OCI-LY7 (cell line): ENCODE results near the gene ATG10. TPM values are rescaled to one million over a fixed set of nuclear protein-coding genes. Genes with fewer than 3 reads are reported as not detected.

ENCODE experiments used
- BruUV-seq: library from RNA; stranded (reverse); fragments of 400-500 nt; replicated peaks from 2 replicates; lab custom pipeline; 2021; lab: Mats Ljungman, UMichigan
- CTCF ChIA-PET: fragments of 300-600 bp; sonication (Branson Sonifier 250); formaldehyde crosslinking; loops from one replicate; lab custom pipeline; 2022; ENCODE audit warnings: antibody characterized with exemption; ENCODE audit not compliant: unreplicated experiment; lab: Charles Lee
- POLR2A ChIA-PET: fragments of 300-600 bp; sonication (Branson Sonifier 250); formaldehyde crosslinking; loops from one replicate; lab custom pipeline; 2022; ENCODE audit warnings: antibody characterized with exemption; lab: Charles Lee
- DNase-seq: peaks from one replicate; pipeline ENCODE4 v3.0.0-alpha.2; 2015; ENCODE audit warnings: low spot score
- H2AFZ ChIP-seq: fragments of 200-600 bp; sonication (generic), shearing (Covaris generic); 2 replicates; pipeline ENCODE4 v1.6.1; 2014; ENCODE audit warnings: mild to moderate bottlenecking, antibody characterized with exemption, low read length, moderate library complexity
- H3K27ac ChIP-seq: fragments of 200-600 bp; sonication (generic); 2 replicates; pipeline ENCODE4 v1.5.1; 2014; ENCODE audit warnings: mixed run types, low read depth, mild to moderate bottlenecking, moderate library complexity, low read length, inconsistent platforms; ENCODE audit not compliant: poor library complexity, severe bottlenecking
- H3K36me3 ChIP-seq: fragments of 200-600 bp; sonication (generic); 2 replicates; pipeline ENCODE4 v1.6.1; 2014; ENCODE audit warnings: mild to moderate bottlenecking, antibody characterized with exemption, low read length, moderate library complexity, mixed read lengths; ENCODE audit not compliant: insufficient read depth
- H3K4me1 ChIP-seq: fragments of 200-600 bp; sonication (generic); 2 replicates; pipeline ENCODE4 v1.5.1; 2014; ENCODE audit warnings: mild to moderate bottlenecking, low read length; ENCODE audit not compliant: insufficient read depth, poor library complexity, severe bottlenecking
- H3K4me2 ChIP-seq: fragments of 200-600 bp; sonication (generic); 2 replicates; pipeline ENCODE4 v1.6.1; 2014; ENCODE audit warnings: mild to moderate bottlenecking, low read length
- H3K4me3 ChIP-seq: fragments of 200-600 bp; sonication (generic); 2 replicates; pipeline ENCODE4 v1.5.1; 2014; ENCODE audit warnings: mild to moderate bottlenecking, low read depth, low read length; ENCODE audit not compliant: poor library complexity, severe bottlenecking
- H3K79me2 ChIP-seq: fragments of 200-600 bp; sonication (generic); 2 replicates; pipeline ENCODE4 v1.6.1; 2016; ENCODE audit warnings: low read depth, mild to moderate bottlenecking, low read length, moderate library complexity, mixed read lengths; ENCODE audit not compliant: insufficient read depth
- H3K9me2 ChIP-seq: fragments of 200-600 bp; sonication (generic); 2 replicates; pipeline ENCODE4 v1.6.1; 2016; ENCODE audit warnings: mild to moderate bottlenecking, low read length, mixed read lengths; ENCODE audit not compliant: insufficient read depth
- H3K9me3 ChIP-seq: fragments of 200-600 bp; sonication (generic); 2 replicates; pipeline ENCODE4 v1.6.1; 2014; ENCODE audit warnings: mild to moderate bottlenecking, mixed run types, low read length, mixed read lengths
- H4K20me1 ChIP-seq: fragments of 200-600 bp; sonication (generic); 2 replicates; pipeline ENCODE4 v1.6.1; 2014; ENCODE audit warnings: mild to moderate bottlenecking, antibody characterized with exemption, low read length, moderate library complexity, mixed read lengths; ENCODE audit not compliant: insufficient read depth
- EZH2phosphoT487 ChIP-seq: fragments of 200-600 bp; sonication (generic); IDR thresholded peaks from 2 replicates; pipeline ENCODE4 v1.6.1; 2018; ENCODE audit warnings: low read depth, borderline replicate concordance, mild to moderate bottlenecking, mixed run types, antibody characterized with exemption, low read length, moderate library complexity, mixed read lengths
- intact Hi-C: fragments of 100-400 bp; cut with micrococcal nuclease; formaldehyde crosslinking; loops from one replicate; pipeline ENCODE4 v1.10.0; 2022; ENCODE audit not compliant: unreplicated experiment
- total RNA-seq, 2 experiments: library from RNA; depleted of rRNA in 1 of 2; stranded (reverse); fragments of >200 nt in 1 of 2; shearing (Covaris generic) in 1 of 2; gene quantifications; 2 replicates each; pipeline ENCODE4 v1.2.3, GENCODE V29; 2014 to 2022
- TF ChIP-seq, protein P1 (sequence below): fragments of 200-600 bp; sonication (generic); conservative IDR thresholded peaks from 2 replicates; pipeline ENCODE4 v1.5.1; 2014; ENCODE audit warnings: mild to moderate bottlenecking, antibody characterized with exemption, low read length, moderate library complexity, mixed read lengths

ATG10 gene
- total RNA-seq, 2 experiments from 2014 or later = 5.4 to 14.8 TPM

GRCh38 chr5:82142217-82142841 is 170.5 kb downstream of the ATG10 start:
- TF ChIP-seq, protein P1, sequence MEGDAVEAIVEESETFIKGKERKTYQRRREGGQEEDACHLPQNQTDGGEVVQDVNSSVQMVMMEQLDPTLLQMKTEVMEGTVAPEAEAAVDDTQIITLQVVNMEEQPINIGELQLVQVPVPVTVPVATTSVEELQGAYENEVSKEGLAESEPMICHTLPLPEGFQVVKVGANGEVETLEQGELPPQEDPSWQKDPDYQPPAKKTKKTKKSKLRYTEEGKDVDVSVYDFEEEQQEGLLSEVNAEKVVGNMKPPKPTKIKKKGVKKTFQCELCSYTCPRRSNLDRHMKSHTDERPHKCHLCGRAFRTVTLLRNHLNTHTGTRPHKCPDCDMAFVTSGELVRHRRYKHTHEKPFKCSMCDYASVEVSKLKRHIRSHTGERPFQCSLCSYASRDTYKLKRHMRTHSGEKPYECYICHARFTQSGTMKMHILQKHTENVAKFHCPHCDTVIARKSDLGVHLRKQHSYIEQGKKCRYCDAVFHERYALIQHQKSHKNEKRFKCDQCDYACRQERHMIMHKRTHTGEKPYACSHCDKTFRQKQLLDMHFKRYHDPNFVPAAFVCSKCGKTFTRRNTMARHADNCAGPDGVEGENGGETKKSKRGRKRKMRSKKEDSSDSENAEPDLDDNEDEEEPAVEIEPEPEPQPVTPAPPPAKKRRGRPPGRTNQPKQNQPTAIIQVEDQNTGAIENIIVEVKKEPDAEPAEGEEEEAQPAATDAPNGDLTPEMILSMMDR = no peak
- TF ChIP-seq EZH2phosphoT487 = no peak
- DNase-seq = no peak
- Histone ChIP-seq H3K9me3 (no peaks in the 10 kb centered on the region), H3K79me2 (no peaks in the 10 kb centered on the region), H4K20me1 (no peaks in the 10 kb centered on the region), H3K27ac (no peak overlapping the region), H3K4me3 (no peak overlapping the region), H3K4me2 (no peak overlapping the region), H3K9me2 (no peaks in the 10 kb centered on the region), H3K36me3 (no peaks in the 10 kb centered on the region), H3K4me1 (no peaks in the 10 kb centered on the region), H2AFZ (no peak overlapping the region)
- CTCF ChIA-PET = no interaction called here
- intact Hi-C loops = no loop called here
- no TSS peak for BruUV-seq
- POLR2A ChIA-PET = interaction anchor here (1.5 kb wide), 1 partner anchor 9 kb away, joined by 3 read pairs; no protein-coding TSS in a partner anchor

GRCh38 chr5:82142928-82143577 is 171.2 kb downstream of the ATG10 start:
- Histone ChIP-seq H2AFZ (no peak overlapping the region), H3K4me3 (no peak overlapping the region), H3K9me2 (no peaks in the 10 kb centered on the region), H3K79me2 (no peaks in the 10 kb centered on the region), H4K20me1 (no peaks in the 10 kb centered on the region), H3K4me2 (no peak overlapping the region), H3K36me3 (no peaks in the 10 kb centered on the region), H3K9me3 (no peaks in the 10 kb centered on the region), H3K27ac (no peak overlapping the region), H3K4me1 (no peaks in the 10 kb centered on the region)
- no peak for TF ChIP-seq EZH2phosphoT487
- TF ChIP-seq, protein P1 = no peak
- BruUV-seq = no TSS peak
- no peak for DNase-seq
- intact Hi-C loops = no loop called here
- CTCF ChIA-PET = no interaction called here
- POLR2A ChIA-PET = interaction anchor here (0.6 kb wide), 1 partner anchor 22 kb away, joined by 3 read pairs; no protein-coding TSS in a partner anchor
